D721Med (cell line): ENCODE results near the gene SORCS2.

ENCODE experiments used
- DNase-seq: peaks from one replicate; pipeline ENCODE4 v3.0.0; 2011; ENCODE audit warnings: low spot score; ENCODE audit not compliant: insufficient read length
- FAIRE-seq: peaks from 2 replicates; lab custom pipeline; 2011; peaks lifted over from hg19 to GRCh38; lab: Jason Lieb, UNC
- CTCF ChIP-seq: IDR thresholded peaks from 2 replicates; pipeline ENCODE4 v1.5.1; 2012; ENCODE audit warnings: mild to moderate bottlenecking, control low read depth; ENCODE audit not compliant: insufficient read depth; ENCODE audit errors: missing control alignments

SORCS2 gene

GRCh38 chr4:7333024-7333780 is 140.9 kb downstream of the SORCS2 start:
- no peak for TF ChIP-seq CTCF
- no peak for FAIRE-seq

DNA sequence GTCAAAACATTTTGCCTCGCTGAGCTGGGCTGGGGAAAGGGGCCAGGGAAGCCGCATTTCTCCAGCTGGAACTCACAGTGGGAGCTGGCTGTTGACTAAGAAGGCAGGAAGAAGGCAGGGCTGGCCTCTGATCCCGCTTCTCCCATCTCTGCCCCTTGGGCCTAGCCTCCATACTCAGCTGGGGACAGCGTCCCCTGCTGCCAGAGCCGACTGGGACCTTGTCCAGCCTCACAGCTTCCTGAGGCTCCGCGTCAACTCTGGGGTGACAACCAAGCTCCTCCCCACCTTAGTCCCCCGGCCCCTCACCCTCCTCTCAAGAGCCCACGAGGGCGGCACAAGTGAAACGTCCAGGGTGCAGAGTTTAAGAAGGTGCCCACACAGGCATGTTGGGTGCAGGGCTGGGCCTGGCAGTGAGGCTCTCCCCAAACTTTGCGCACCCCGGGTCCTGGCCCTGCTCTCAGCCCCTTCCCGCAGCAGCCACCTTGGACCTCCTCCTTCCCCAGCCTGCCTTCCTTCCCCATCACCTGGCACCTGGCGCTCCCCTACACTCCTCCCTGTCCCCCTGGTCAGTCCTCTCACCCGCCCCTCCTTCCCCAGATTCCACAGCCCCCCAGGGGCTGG is 141.6 kb downstream of the SORCS2 start:
- no peak for TF ChIP-seq CTCF
- no peak for DNase-seq
- no peak for FAIRE-seq

More at GRCh38 chr4:7333024-7333780, 140.9 kb downstream of the SORCS2 start:
- DNase-seq: no peak

DNA sequence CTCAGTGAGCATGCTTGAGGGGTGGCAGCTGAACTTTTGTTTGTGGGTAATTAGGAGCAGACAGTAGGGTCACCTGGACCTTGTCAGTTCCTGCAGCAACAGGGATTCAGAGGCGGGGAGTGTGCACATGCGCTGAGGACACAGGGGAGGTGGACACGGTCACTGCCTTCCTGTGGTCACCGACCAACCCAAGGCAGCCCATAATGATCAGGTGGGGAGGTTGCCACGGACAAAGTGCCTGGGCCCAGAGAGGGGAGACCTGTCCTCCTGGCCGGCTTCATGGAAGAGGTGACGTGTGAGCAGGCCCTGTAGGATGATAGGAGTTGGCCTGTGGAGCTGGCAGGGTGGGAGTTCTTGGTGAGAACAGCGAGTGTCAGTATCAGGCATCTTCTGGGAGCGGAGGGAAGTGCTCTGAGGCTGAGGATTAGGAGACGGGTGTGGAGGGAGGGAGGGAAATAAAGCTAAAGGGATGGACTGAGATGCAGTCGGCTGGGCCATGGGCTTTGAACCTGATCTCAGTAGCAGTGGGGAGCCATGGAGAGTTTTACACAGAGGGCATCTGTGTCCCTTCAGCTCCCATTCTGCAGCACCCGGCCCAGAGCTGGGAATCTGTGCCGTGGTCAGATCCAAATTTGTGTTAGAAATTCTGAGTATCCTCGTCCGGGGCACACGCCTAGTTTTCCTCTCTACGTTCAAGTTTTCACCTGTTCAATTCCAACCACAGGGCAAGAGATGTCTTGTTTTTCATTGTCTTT is 142.4 kb downstream of the SORCS2 start:
- no peak for TF ChIP-seq CTCF
- no peak for FAIRE-seq
- no peak for DNase-seq

GRCh38 chr4:7335344-7336066 is 143.2 kb downstream of the SORCS2 start:
- DNase-seq: peak; percentile 91
- TF ChIP-seq CTCF: peak; percentile 70
- no peak for FAIRE-seq

DNA sequence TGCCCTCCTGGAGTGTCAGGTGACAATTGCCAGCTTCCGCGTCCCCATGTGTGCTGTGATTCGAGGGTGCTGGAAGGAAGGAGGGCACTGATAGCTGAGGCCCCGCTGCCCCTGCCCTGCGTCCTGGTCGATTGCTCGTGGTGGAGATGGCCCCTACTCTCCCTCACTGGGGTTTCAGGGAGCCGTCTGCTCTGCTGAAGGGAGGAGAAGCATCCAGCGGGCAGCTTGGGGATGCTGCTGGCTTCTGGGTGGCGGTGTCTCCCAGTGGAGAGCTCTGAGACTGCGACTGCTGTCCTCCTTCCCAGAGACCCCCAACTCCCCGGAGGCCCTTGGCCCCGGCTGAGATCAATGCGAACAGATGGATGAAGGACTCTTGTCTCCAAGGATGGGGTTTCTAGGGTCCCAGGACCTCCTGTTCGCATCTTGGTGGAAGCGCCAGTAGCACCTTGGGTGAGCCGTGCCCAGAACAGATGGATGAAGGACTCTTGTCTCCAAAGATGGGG is 143.8 kb downstream of the SORCS2 start:
- TF ChIP-seq CTCF: no peak
- DNase-seq (no peak), FAIRE-seq (no peak)

DNA sequence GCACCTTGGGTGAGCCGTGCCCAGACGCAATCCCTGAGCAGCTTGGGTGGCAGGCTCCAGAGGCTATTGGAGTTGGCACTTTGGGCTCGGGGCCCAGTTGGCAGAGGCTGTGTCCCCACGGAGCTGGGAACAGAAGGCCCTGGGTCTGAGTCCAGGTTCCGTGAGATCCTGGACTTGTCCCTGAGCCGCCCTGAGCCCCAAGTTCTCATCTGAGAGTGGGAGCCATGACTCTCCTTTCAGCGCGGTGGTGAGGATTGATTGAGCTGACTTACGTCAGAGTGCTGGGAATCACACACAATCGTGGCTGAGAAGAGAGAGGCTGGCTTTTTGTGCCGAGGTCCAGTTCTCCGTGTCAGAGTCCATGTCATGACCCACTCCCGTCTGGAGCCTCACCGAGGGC is 144.4 kb downstream of the SORCS2 start:
- TF ChIP-seq CTCF: no peak
- no peak for FAIRE-seq

More for the DNA sequence above, 144.4 kb downstream of the SORCS2 start:
- no peak for DNase-seq
